Mesenteric fat pad (tissue), 1 donor: Measurements from ENCODE around the gene BIN1. TPM values are rescaled to one million over a fixed set of nuclear protein-coding genes. Genes with fewer than 3 reads are reported as not detected.
A peak's percentile ranks its signal among the peaks of the same experiment; 100 is the strongest.

Experiments
- DNase-seq: peaks from one replicate; pipeline ENCODE4 v3.0.0-alpha.2; 2020; ENCODE audit warnings: low spot score
- total RNA-seq: library from RNA; stranded (reverse); fragmentation: NEBNext Ultra II Directional; extraction: Animal tissue kit (Norgen Biotek cat#: 25700); gene quantifications from one replicate; pipeline ENCODE4 v1.2.1, GENCODE V29; 2021
- donor health status: DM: yes; HTN: yes; CAD: no.

Gene BIN1
- total RNA-seq, 1 donor from 2014 or later = 87.0 TPM

GRCh38 chr2:127049927-127050802, 56.8 kb downstream of the BIN1 start:
- no peak for DNase-seq

- DNase-seq = peak; percentile 60
Observed at GRCh38 chr2:127048969-127049897, 57.7 kb downstream of the BIN1 start.

- no peak for DNase-seq
Observed at GRCh38 chr2:127048618-127048935, 58.4 kb downstream of the BIN1 start.

GRCh38 chr2:127047716-127048617, 59.0 kb downstream of the BIN1 start:
- DNase-seq = peak; percentile 49

- peak; percentile 87 for DNase-seq
Observed at GRCh38 chr2:127047054-127047453, 59.9 kb downstream of the BIN1 start.

- DNase-seq = peak; percentile 47
Observed at GRCh38 chr2:127046579-127046978, 60.4 kb downstream of the BIN1 start.

- peak; percentile 84 for DNase-seq
Observed at GRCh38 chr2:127045792-127046501, 61.0 kb downstream of the BIN1 start.

DNA sequence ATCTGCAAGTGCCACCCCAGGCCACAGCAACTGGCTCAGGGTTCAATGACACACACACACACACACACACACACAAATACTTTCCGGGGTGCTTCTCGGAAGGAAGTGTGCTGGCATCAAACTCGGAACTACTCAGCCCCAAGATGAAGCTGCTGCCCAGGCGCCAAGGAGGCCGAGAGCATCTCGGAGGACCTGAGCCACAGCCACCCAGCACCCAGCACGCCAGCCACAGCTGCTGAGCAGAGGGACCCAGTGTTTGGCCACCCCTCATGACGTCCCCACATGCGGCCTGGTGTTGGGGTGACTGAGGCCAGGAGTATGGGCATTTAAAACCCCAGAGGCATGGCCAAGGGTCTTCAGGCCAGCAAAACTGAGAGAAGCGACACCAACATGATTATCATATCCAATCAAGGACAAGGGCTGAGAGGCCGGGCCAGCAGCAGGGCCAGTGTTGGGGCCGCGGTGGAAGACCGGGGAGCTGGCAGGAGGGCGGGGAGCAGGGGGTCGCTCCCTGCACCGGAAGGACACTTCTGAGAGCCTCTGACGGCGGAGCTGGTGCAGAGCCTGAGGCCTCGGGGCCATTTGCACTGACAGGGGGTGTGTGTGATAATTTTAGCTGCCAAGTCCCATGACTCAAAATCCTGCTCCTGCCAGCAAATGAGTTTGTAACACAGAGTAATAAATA, 61.8 kb downstream of the BIN1 start:
- DNase-seq = peak; percentile 82

- DNase-seq = peak; percentile 20
Observed at GRCh38 chr2:127044165-127044718, 62.7 kb downstream of the BIN1 start.

DNA sequence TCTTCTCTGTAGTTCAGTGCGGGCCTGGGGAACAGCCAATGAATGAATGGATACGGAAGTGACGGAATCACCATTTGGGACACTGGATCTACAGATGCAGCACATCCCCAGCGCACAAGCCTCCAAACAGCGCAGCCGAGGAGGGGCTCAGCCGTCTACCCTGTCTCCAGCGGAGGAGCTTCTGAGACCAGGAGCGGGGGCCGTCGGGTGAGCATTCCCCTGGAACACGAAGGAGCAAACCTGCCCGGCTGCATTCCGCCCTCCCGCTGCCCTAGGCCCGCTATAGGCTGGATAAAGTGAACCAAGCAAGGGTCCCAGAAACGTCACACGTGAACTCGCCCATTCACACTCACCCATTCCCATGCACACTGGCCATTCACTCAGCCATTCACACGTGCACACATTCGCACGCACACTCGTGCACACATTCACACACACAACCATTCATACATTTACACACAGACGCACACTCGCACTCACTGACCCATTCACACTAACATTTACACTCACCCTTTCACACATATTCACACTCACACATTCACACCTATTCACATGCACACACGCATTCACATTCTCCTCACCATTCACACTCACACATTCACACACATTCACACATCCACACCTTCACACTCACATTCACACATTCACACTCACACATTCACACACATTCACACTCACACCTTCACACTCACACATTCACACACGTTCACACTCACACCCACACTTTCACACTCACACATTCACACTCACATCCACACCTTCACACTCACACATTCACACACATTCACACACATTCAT, 63.4 kb downstream of the BIN1 start:
- DNase-seq = peak; percentile 77

- no peak for DNase-seq
Observed at GRCh38 chr2:127041259-127041970, 65.5 kb downstream of the BIN1 start.

DNA sequence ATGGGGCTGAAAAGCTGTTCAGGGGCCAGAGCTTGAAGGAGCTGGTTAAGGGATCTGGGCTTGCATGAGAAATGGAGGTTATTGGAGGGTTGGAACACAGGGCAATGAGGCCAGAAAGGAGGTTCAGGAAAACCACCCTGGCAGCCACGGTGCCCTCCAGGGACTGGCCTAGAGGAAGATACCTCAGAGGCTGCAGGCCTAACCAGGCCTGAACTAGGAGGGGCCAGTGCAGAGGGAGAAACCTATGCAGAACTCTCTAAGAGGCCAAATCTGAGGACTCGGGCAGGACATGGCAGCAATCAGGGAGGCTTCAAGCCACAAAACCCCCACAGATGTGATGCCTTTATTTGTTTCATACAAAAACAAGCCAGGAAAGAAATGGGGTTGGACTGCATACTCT, 66.8 kb downstream of the BIN1 start:
- DNase-seq = no peak

DNA sequence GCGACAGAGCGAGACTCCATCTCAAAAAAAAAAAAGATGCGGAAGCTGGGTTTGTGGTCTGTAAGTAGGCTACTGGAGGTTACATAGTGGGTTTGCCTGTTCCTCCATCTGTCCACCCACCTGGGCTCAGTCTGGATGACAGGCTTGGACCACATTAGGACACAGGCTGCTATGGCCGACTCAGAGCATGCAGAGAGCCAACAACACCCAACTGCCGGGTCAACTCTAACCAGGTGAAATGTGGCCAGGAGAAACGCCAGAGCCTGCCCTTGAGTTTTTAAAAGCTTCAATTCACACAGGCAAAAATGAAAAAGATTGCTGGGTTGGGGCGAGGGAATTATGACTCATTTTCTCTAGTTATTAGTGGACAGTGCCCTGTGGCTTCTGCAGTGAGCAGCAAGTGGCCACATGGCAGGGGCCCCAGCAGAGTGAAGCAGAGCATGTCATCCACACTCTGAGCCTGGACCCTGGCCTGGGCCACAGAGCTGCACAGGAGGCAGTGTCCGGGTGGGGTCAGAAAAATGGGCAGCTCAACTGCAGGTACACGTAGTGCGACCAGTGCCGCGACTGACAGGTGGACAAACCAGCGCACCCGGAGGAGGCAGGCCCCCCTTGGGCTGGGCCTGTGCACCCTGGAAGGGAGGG, 67.4 kb downstream of the BIN1 start:
- DNase-seq = no peak

DNA sequence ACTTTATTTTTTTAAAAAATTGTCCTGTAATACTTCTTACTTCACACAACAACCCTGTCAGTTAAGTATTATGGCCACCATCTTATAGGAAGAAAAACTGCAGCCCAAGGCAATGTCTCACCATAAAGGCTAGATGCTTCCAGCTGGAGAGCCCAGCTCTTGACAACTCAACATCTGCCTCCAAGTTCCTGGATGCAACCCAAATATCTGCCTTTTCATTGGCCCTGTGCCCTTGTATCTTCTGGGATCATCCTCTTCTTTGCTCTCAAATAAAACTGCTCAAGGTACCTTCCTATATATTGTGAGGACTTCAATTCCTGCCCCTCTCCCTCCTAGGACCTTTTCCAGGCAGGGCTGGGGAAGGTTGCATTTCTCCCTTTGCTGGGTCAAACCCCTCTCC, 69.5 kb downstream of the BIN1 start:
- no peak for DNase-seq

DNA sequence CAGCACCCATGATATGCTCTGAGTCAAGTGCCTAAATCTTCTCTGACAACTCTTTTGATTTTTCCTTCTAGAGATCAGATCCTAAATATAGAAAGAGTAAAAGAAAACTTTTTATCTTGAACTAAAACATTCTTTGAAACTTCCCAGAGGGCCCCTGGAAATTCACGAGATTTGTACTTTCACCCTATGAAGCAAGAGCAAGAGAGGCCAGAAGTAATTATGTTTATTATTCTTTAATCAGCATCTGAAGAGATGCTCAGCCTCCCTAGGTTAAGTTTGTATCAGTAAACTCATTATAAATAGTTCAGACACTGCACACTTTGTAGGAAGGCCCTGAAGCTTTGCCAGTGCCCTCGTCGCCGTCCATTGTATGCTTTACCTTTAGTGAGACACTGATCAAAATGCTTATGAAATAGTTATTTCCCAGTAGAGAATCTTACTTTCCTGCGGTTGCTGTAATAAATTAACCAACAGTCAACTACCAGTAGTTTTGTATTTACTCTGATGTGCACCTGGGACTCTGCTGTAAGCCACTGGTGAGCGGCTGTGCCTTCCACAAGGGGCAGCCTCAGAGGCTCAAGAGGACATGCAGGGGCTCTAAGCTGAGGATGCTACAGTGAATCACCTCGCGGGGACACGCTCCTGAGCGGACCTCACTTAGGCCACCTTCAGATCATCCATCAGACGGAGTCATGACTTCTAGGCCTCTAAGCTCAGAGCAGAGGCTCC, 71.9 kb downstream of the BIN1 start:
- DNase-seq = no peak

- DNase-seq = no peak
Observed at GRCh38 chr2:127034051-127034450, 72.9 kb downstream of the BIN1 start.

DNA sequence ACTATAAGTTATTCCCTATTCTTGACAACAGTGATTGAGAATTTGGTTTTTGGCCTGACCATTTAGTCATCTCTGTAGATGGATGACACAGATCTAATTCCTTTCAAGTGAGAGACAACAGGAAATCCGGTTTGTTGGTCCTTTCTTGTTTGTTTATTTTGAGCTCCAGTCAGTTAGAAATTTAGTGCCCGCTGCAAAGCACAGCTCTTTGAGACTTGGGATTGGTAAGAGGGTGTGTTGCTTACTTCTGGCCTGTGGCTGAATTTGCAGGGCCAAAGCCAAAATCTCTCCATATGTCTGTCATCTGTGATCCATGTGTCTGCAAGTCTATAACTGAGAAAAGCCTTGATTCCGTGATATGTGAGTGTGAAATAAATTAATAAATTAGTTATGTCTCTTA, 74.3 kb downstream of the BIN1 start:
- no peak for DNase-seq
